Subcutaneous abdominal adipose tissue (tissue), 5 donors: ENCODE data around the gene NCL.
A peak's percentile ranks its signal among the peaks of the same experiment; 100 is the strongest.

Source experiments
- H3K27ac ChIP-seq: one replicate; pipeline ENCODE4 v1.7.0; 2013; ENCODE audit warnings: low read depth, mild to moderate bottlenecking, inconsistent platforms, low read length, moderate library complexity
- H3K27me3 ChIP-seq, 5 donors: one replicate each; pipeline ENCODE4 v1.7.0; 2013; ENCODE audit warnings: low read length in 5 of 5, inconsistent platforms in 1 of 5; ENCODE audit not compliant: control insufficient read depth in 5 of 5, insufficient read depth in 4 of 5
- H3K36me3 ChIP-seq, 5 donors: one replicate each; pipeline ENCODE4 v1.7.0; 2013; ENCODE audit warnings: low read length in 5 of 5; ENCODE audit not compliant: control insufficient read depth in 5 of 5, insufficient read depth in 5 of 5
- H3K4me1 ChIP-seq, 5 donors: one replicate each; pipeline ENCODE4 v1.7.0; 2013; ENCODE audit warnings: low read length in 5 of 5, mild to moderate bottlenecking in 3 of 5, moderate library complexity in 1 of 5; ENCODE audit not compliant: control insufficient read depth in 5 of 5, insufficient read depth in 5 of 5
- H3K4me3 ChIP-seq, 5 donors: one replicate each; pipeline ENCODE4 v1.7.0; 2013; ENCODE audit warnings: low read length in 5 of 5, low read depth in 1 of 5
- H3K9ac ChIP-seq, 5 donors: one replicate each; pipeline ENCODE4 v1.7.0; 2013; ENCODE audit warnings: low read length in 5 of 5, mild to moderate bottlenecking in 4 of 5, moderate library complexity in 3 of 5
- H3K9me3 ChIP-seq, 5 donors: one replicate each; pipeline ENCODE4 v1.7.0; 2013; ENCODE audit warnings: low read length in 5 of 5; ENCODE audit not compliant: control insufficient read depth in 5 of 5
- donor health status: healthy.
- donor health status: healthy.
- donor health status: healthy.
- donor health status: healthy.
- donor health status: healthy.

Gene NCL

GRCh38 chr2:231488331-231488730 is 24.0 kb upstream of the NCL start:
- no peaks in the 10 kb centered on the region for H3K27me3 ChIP-seq
- no peaks in the 10 kb centered on the region for H3K9me3 ChIP-seq
- H3K4me1 ChIP-seq, result peaks cover 0 to 10% (median 2%) of the 10 kb centered on the region in 5 donors
- no peak overlapping the region for H3K9ac ChIP-seq
- H3K27ac ChIP-seq, result no peak overlapping the region
- no peaks in the 10 kb centered on the region for H3K36me3 ChIP-seq
- no peak overlapping the region for H3K4me3 ChIP-seq

- no peaks in the 10 kb centered on the region for H3K27me3 ChIP-seq
- no peaks in the 10 kb centered on the region for H3K36me3 ChIP-seq
- no peaks in the 10 kb centered on the region for H3K9me3 ChIP-seq
- no peak overlapping the region for H3K27ac ChIP-seq
- H3K4me3 ChIP-seq, result no peak overlapping the region
- no peak overlapping the region for H3K9ac ChIP-seq
- H3K4me1 ChIP-seq, result peaks cover 0 to 22% (median 12%) of the 10 kb centered on the region in 5 donors
These were observed 22.7 kb upstream of the NCL start for GRCh38 chr2:231486851-231487596.

GRCh38 chr2:231483398-231484329 is 19.4 kb upstream of the NCL start:
- Histone ChIP-seq H3K4me1 (peaks cover 0 to 22% (median 14%) of the 10 kb centered on the region in 5 donors), H3K4me3 (peak overlapping the region; percentile 61 to 82 (median 75)), H3K9me3 (no peaks in the 10 kb centered on the region), H3K36me3 (no peaks in the 10 kb centered on the region), H3K27me3 (no peaks in the 10 kb centered on the region), H3K9ac (peak overlapping the region; percentile 58 to 92 (median 86)), H3K27ac (peak overlapping the region; percentile 67)

GRCh38 chr2:231482806-231483391 is 18.6 kb upstream of the NCL start:
- peak overlapping the region; percentile 67 for H3K27ac ChIP-seq
- peak overlapping the region; percentile 58 to 92 (median 86) for H3K9ac ChIP-seq

GRCh38 chr2:231480781-231481180 is 16.5 kb upstream of the NCL start:
- Histone ChIP-seq H3K27ac (no peak overlapping the region), H3K4me3 (no peak overlapping the region), H3K4me1 (peaks cover 0 to 22% (median 14%) of the 10 kb centered on the region in 5 donors), H3K9me3 (no peaks in the 10 kb centered on the region), H3K27me3 (no peaks in the 10 kb centered on the region), H3K9ac (no peak overlapping the region), H3K36me3 (no peaks in the 10 kb centered on the region)

More at GRCh38 chr2:231482806-231483391, 18.6 kb upstream of the NCL start:
- no peaks in the 10 kb centered on the region for H3K36me3 ChIP-seq
- H3K4me3 ChIP-seq, result peak overlapping the region; percentile 61 to 82 (median 75)
- no peaks in the 10 kb centered on the region for H3K27me3 ChIP-seq
- H3K9me3 ChIP-seq, result no peaks in the 10 kb centered on the region
- peaks cover 0 to 22% (median 14%) of the 10 kb centered on the region in 5 donors for H3K4me1 ChIP-seq

- Histone ChIP-seq H3K27me3 (no peaks in the 10 kb centered on the region), H3K27ac (no peak overlapping the region), H3K9me3 (no peaks in the 10 kb centered on the region), H3K4me3 (no peak overlapping the region), H3K9ac (no peak overlapping the region), H3K36me3 (no peaks in the 10 kb centered on the region), H3K4me1 (peaks cover 0 to 22% (median 14%) of the 10 kb centered on the region in 5 donors)
These were observed 15.2 kb upstream of the NCL start for GRCh38 chr2:231479455-231479854.

GRCh38 chr2:231476920-231477319 is 12.6 kb upstream of the NCL start:
- H3K9me3 ChIP-seq, result no peaks in the 10 kb centered on the region
- H3K36me3 ChIP-seq, result no peaks in the 10 kb centered on the region
- H3K27me3 ChIP-seq, result no peaks in the 10 kb centered on the region
- H3K4me1 ChIP-seq, result peaks cover 0 to 2% (median 0%) of the 10 kb centered on the region in 5 donors
- no peak overlapping the region for H3K9ac ChIP-seq
- H3K27ac ChIP-seq, result no peak overlapping the region
- H3K4me3 ChIP-seq, result no peak overlapping the region

GRCh38 chr2:231475965-231476364 is 11.7 kb upstream of the NCL start:
- Histone ChIP-seq H3K9ac (no peak overlapping the region), H3K27ac (no peak overlapping the region), H3K27me3 (no peaks in the 10 kb centered on the region), H3K4me1 (no peaks in the 10 kb centered on the region), H3K36me3 (no peaks in the 10 kb centered on the region), H3K4me3 (no peak overlapping the region), H3K9me3 (no peaks in the 10 kb centered on the region)

GRCh38 chr2:231472816-231473215 is 8.5 kb upstream of the NCL start:
- no peaks in the 10 kb centered on the region for H3K36me3 ChIP-seq
- H3K27me3 ChIP-seq, result no peaks in the 10 kb centered on the region
- no peak overlapping the region for H3K9ac ChIP-seq
- no peak overlapping the region for H3K4me3 ChIP-seq
- H3K4me1 ChIP-seq, result peaks cover 0 to 8% (median 6%) of the 10 kb centered on the region in 5 donors
- no peak overlapping the region for H3K27ac ChIP-seq
- H3K9me3 ChIP-seq, result no peaks in the 10 kb centered on the region
